ENCODE measurements around the gene SLC1A5.

Gene SLC1A5

DNA sequence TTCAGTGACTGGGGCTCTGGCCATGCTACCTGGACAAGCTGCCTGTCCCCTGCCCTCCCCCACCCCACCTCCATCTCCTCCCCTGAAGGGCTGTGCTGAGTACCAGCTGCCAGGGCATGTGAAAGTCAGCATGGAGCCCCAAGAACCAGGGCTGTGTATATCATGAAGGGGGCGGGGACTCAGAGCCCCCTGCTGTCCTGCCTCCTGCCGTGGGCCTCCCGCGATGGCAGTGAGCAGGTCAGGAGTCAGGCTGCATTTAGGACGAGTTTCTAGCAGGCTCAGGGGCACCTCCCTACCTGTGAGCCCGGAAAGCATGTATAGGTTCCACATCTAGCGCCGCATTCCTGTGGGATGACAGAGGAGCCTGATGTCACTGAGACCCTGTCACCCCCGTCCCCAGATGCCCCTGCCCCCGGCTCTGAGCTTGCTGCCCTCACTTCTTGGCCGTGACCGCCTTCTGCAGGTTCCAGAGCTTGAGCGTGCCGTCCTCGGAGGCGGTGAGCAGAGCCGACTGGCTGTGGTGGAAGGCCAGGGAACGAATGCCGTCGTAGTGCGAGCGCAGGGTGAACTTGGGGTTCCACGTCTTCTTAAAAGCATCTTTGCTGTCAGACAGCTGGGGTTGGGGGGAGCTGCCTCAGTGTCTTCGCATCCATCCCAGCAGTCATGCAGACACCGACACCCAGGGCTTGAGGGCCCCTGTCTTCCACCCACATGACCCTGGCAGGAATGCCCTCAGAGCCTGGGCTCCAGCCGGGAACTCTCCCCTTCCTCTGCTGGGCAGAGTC is 63.2 kb downstream of the SLC1A5 start:
- DNase-seq (ENCODE audit: insufficient read length, low spot score), result no peak
- no peak for TF ChIP-seq POLR2A (IDR thresholded peaks at IDR 0.05; ENCODE audit: low read depth, low read length)
- FAIRE-seq, result no peak

All from H54 (cell line).